Uterus (tissue), 2 donors: ENCODE results near the gene HIRA.

Experiments used
- CTCF ChIP-seq, 4 experiments: fragments of 200-600 bp in 2 of 4; fragments of 450-650 bp in 2 of 4; sonication (generic) in 2 of 4; IDR thresholded peaks; one replicate each; pipeline ENCODE4 v1.5.1; 2016 to 2019; ENCODE audit warnings: antibody characterized with exemption in 4 of 4, mild to moderate bottlenecking in 2 of 4, moderate library complexity in 1 of 4
- POLR2A ChIP-seq, 2 donors: fragments of 450-650 bp; IDR thresholded peaks; one replicate each; pipeline ENCODE4 v1.6.1; 2016; ENCODE audit warnings: antibody characterized with exemption in 2 of 2, mild to moderate bottlenecking in 1 of 2, moderate library complexity in 1 of 2

GRCh38 chr22:19407649-19408606, 23.6 kb downstream of the HIRA start:
- TF ChIP-seq CTCF (IDR thresholded peaks at IDR 0.05) (no peak), POLR2A (IDR thresholded peaks at IDR 0.05) (no peak)
